GM06990 (cell line): ENCODE results near the gene PHACTR1.

ENCODE experiments used
- DNase-seq: peaks from one replicate; pipeline ENCODE4 v3.0.0-alpha.2; 2011; ENCODE audit not compliant: insufficient read length; ENCODE audit errors: extremely low read depth
- H3K27me3 ChIP-seq: replicated peaks from 2 replicates; pipeline ENCODE4 v1.6.0; 2011; ENCODE audit warnings: low read length; ENCODE audit not compliant: control insufficient read depth, insufficient read depth
- H3K36me3 ChIP-seq: 2 replicates; pipeline ENCODE4 v1.5.1; 2011; ENCODE audit warnings: low read length; ENCODE audit not compliant: control insufficient read depth, insufficient read depth
- H3K4me3 ChIP-seq: replicated peaks from 2 replicates; pipeline ENCODE4 v1.5.1; 2011; ENCODE audit warnings: low read depth, mild to moderate bottlenecking, control low read depth, low read length
- TF ChIP-seq, protein P1 (sequence below): IDR thresholded peaks from 2 replicates; pipeline ENCODE4 v1.5.1; 2011; ENCODE audit warnings: low read length, control low read depth, mild to moderate bottlenecking, inconsistent platforms; ENCODE audit not compliant: insufficient read depth, poor library complexity, severe bottlenecking

PHACTR1 gene

GRCh38 chr6:12967686-12968085, 251.1 kb downstream of the PHACTR1 start:
- Histone ChIP-seq H3K27me3 (no peaks in the 10 kb centered on the region), H3K36me3 (no peaks in the 10 kb centered on the region), H3K4me3 (no peak overlapping the region)
- no peak for DNase-seq
- TF ChIP-seq, protein P1, sequence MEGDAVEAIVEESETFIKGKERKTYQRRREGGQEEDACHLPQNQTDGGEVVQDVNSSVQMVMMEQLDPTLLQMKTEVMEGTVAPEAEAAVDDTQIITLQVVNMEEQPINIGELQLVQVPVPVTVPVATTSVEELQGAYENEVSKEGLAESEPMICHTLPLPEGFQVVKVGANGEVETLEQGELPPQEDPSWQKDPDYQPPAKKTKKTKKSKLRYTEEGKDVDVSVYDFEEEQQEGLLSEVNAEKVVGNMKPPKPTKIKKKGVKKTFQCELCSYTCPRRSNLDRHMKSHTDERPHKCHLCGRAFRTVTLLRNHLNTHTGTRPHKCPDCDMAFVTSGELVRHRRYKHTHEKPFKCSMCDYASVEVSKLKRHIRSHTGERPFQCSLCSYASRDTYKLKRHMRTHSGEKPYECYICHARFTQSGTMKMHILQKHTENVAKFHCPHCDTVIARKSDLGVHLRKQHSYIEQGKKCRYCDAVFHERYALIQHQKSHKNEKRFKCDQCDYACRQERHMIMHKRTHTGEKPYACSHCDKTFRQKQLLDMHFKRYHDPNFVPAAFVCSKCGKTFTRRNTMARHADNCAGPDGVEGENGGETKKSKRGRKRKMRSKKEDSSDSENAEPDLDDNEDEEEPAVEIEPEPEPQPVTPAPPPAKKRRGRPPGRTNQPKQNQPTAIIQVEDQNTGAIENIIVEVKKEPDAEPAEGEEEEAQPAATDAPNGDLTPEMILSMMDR: no peak

DNA sequence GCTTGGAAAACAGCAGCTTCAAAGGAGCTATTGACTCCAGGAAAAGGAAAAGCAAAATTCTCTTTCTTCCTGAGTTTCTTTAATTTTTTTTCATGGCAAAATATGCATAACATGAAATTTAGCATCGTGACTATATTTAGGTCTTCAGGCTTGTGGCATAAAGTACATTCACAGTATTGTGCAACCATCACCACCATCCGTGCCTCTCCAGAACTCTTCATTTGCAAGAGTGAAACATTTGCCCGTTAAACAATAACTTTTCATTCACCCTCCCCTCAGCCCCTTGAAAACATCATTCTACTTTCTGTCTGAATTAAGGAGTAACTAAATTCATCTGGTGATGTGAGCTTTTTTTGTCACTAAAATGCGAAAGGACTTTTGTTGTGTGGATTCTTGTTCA, 251.7 kb downstream of the PHACTR1 start:
- TF ChIP-seq, protein P1: no peak
- Histone ChIP-seq H3K4me3 (no peak overlapping the region), H3K27me3 (no peaks in the 10 kb centered on the region), H3K36me3 (no peaks in the 10 kb centered on the region)
- DNase-seq: no peak

DNA sequence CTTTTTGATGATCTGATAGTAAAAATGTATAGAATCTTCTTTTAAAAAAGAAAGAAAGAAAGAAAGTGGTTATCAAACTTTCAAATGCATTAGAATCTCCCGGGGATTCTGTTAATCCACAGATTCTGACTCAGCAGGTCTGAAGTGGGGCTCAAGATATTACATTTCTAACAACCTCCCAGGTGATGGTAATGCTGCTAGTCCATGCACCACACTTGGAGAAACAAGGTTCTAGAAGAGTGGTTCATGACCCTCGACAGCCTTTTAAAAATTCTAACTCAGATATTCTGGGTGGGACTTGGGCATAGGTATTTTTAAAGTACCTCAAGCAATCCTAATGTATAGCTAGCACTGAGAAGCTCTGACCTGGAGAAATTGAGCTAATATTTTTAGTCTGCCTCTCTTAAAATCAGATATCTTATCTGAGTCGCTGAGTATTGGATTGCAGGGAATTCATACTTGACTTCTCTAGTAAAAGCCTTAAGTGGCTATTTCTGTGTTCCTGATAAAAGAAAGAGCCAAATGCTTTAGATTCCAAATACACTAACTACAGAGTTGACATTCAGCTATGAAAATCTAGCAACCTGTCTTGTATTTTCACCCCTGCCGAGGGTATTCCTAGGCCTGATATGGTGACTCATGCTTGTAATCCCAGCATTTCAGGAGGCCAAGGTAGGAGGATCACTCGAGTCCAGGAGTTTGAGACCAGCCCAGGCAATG, 252.4 kb downstream of the PHACTR1 start:
- TF ChIP-seq, protein P1: no peak
- no peaks in the 10 kb centered on the region for H3K36me3 ChIP-seq
- no peak for DNase-seq
- H3K4me3 ChIP-seq: no peak overlapping the region
- no peaks in the 10 kb centered on the region for H3K27me3 ChIP-seq

GRCh38 chr6:12969966-12970365, 253.4 kb downstream of the PHACTR1 start:
- Histone ChIP-seq H3K36me3 (no peaks in the 10 kb centered on the region), H3K27me3 (no peaks in the 10 kb centered on the region), H3K4me3 (no peak overlapping the region)
- no peak for DNase-seq
- TF ChIP-seq, protein P1: no peak

DNA sequence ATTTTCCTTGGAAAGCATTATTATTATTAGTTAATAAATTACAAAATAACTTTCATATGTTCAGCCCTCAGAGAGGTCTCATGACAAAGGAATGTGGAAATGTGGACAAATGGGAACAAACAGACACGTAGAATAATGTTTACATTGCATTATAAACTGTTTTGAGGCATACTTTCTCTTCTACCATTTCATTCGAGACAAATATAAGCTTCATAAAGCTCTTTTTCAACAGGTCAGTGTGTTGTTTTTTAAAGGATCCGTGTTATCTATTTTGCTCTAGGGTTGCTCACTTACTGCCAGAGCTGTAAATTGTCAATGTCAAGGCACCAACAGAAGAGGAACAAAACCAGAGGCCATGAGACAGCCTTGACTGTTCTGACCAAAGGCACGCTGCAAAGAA, 256.8 kb downstream of the PHACTR1 start:
- TF ChIP-seq, protein P1: no peak
- Histone ChIP-seq H3K27me3 (no peaks in the 10 kb centered on the region), H3K36me3 (no peaks in the 10 kb centered on the region), H3K4me3 (no peak overlapping the region)
- no peak for DNase-seq

DNA sequence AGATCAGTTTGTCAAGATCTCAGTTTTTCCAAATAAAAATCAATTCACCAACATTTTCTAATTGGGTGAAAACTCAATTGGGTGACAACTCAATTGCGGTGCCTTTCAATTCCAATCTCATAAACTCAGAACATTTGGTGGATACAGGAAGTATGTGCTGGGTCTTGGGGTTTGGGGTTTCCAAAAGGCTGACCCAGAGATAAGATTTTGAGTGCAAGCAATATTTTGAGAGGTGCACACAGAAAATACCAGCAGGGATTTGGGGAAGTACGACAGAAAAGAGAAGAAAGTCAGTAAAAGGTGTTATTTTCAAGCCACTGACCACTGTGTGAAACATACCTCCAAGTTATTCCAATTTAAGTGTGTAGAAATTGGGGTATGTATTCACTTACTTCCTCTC, 258.0 kb downstream of the PHACTR1 start:
- Histone ChIP-seq H3K36me3 (no peaks in the 10 kb centered on the region), H3K4me3 (no peak overlapping the region), H3K27me3 (no peaks in the 10 kb centered on the region)
- TF ChIP-seq, protein P1: no peak
- no peak for DNase-seq
